IPS DF 19.7 (cell line): Measurements from ENCODE around the gene GRID2.

Experiments
- DNase-seq: peaks from one replicate; pipeline ENCODE4 v3.0.0-alpha.2; 2013; ENCODE audit warnings: low read depth, low spot score

Gene GRID2

DNA sequence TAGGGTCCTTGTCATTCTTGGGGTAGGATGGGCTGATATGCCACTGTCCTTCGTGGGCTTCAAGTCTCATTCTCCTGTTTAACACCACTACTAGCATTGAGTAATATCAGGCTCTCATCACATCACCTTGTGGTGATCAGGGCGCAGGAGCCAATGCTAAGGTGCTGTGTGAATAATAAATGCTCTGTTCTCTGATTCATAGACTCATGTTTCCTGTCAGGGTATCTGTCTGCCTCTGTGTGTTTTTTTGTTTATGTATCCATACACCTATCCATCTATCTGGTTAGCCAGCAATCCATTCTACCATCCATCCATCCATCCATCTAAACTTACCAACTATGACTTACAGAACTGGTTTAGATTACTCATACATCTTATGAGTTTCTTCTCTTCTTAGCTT lies 999.7 kb downstream of the GRID2 start:
- no peak for DNase-seq

DNA sequence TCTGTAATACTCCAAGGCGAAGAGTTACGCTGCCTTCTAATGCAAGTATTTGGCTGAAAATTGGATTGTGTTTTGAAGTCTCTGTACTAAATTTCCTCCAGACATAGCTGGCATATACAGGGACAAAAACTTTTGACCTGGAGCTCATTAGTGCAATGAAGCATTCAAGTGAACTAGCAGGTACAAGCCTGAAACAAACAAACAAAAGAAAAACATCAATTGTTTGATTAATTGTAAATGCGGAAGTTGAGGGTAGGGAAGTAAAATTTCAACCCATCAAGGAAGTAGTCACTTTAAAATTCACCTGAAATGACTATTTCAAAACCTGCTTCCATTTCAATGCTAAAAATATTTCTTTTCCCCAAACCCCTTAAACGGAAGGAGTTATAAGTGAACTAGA lies 1008.5 kb downstream of the GRID2 start:
- DNase-seq, result no peak

DNA sequence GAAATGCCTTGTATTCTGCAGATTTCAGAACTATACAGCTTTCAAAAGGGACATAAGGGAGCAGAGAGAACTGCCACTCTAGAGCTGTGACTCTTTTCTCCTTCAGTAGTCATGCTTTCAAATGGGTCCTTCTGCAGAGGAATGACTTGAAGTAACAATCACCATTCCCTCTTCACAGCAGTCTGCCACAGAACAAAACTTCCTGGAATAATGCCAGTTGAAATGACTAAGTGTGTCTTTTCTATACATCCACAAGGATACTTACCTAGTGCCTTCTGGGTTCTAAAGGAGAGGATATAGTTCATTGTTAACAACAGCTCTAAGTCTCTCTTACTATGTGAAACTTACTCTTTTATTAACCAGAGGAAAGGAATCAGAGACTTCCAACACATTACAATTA lies 1009.4 kb downstream of the GRID2 start:
- no peak for DNase-seq

DNA sequence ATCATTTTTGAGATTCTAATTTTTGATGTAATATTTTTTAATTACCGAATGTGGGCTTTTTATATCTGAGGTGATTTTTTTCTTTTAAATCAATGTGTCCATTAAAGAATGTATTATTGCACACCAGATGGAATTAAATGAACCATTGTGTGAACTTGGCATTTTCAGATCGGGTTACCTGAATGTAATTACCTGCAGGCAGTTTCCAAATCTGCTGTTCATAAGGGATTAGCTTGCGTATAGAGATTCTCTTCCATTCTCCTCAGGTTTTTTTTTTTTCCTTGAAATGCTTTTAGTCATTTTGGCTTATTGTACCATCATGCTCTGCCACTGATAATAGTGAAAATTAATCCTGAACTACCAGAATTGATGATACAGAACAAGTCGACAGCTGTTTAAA lies 1013.3 kb downstream of the GRID2 start:
- DNase-seq, result no peak

DNA sequence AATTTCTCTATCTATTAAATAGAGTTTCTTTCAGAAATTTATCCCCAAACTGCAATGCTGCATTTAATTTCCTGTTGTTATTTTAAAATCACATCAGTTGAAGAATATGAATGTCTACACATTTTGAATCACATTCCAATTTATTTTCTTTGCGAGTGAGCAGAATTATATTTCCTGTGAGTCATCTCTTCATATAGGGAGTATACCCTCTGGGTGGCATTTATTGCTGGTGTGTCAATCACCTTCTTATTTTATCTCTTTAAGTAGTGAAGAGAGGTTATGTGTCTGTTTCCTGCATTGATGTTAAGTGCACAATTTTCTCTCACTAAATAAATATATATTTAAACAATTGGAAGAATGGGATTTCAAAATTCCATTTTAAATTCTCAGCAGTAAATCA lies 1013.8 kb downstream of the GRID2 start:
- no peak for DNase-seq

DNA sequence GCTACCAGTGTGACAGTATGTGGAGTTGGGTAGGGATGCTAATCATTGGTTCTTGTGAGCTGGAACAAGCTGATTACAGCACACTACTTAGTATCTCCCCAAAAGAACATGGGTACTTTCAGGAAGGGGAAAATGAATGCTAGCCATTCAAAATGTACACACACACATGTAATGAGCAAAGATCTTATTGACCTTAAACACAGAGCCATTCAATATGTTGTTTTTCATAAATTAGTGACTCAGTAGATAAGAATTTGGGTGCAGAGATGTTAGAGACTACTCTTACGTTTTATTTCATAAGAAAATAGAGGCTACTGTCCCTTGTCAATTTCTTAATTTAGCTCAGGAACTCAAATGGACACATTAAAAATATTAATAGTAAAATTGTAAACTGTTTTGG lies 1015.3 kb downstream of the GRID2 start:
- no peak for DNase-seq

DNA sequence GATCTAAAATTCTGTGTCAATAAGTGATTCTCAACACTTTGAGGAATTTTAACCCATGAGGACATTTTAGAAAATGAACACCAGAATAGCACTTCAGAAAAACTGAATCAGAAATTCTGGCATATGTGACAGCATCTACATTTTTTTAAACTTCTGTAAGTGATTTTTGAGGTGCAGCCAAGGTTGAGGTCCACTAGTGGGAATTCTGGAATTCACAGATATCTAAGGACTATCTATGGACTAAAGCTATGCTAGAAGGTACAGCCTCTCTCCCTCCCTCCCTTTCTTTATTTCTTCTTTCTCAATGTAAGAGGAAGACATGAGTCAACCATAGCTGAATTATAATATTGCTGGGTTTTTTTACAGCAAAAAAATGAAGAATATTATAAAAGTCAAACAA lies 1016.6 kb downstream of the GRID2 start:
- DNase-seq, result no peak

DNA sequence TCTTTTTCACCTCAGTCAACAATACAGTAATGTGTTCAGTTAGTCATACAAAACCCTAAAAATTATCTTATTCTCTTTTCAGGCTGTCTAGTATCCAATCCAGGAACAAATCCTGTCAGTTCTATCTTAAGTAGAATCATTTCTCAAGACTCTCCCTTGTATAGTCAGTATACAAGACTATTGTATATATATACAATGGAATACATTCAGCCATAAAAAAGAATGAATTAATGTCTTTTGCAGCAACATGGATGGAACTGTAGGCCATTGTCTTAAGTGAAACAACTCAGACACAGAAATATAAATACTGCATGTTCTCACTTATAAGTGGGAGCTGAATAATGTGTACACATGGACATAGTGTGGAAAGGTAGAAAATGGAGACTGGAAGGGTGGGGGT lies 1023.6 kb downstream of the GRID2 start:
- DNase-seq, result no peak

DNA sequence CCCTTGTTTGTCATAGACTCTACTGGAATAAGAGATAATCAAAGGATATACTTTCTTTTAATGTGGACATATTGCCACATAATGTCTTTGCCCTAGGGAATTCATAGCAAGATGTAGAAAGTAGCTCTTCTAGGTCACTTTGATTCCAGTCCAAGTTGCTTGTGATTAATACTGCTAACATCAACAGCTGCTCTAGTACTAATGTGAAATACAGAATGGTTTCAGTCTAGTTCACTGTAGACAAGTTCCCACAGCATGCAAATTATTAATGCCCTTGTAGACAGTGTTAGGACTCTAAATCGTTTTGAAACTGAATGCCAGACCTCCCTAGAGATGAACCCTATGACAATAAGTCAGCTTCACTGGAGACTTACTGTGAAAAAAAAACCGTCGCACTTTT lies 1030.2 kb downstream of the GRID2 start:
- DNase-seq, result no peak

DNA sequence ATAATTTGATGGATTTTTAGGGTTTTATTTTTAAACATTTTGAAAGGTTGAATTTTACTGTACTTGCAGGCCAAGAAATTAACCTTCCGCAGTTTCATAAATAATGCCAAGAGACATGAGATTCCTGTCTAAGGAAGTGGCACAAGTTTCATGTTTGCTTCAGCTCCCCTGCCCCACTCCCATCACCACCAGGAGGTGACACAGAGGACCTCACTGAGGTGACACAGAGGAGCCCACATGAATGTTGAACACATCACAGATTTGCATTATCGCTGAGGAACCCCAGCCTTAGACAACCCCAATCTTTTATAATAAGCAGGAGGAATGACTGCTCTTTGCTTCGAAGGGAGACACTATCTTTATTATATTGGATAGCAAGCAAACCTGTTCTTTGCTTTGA lies 1033.4 kb downstream of the GRID2 start:
- DNase-seq, result no peak

DNA sequence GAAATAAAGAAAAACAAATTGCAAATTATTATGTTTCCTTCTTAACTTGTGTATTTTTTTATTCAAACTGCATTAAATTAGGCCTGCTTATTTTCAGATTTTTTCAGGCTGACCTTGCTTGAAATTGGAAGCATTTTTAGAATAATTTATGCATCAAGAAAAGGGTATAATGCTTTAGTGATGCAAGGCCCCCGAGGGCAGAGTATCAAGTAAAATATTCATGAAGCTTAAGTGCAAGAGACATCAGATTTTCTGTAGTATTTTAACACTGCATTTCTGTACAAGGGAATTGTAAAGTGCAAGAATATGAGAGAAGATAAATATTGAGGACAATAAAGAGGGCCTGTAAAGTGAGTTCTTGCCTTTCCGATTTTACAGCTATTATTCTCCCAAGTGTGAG lies 1039.0 kb downstream of the GRID2 start:
- no peak for DNase-seq

DNA sequence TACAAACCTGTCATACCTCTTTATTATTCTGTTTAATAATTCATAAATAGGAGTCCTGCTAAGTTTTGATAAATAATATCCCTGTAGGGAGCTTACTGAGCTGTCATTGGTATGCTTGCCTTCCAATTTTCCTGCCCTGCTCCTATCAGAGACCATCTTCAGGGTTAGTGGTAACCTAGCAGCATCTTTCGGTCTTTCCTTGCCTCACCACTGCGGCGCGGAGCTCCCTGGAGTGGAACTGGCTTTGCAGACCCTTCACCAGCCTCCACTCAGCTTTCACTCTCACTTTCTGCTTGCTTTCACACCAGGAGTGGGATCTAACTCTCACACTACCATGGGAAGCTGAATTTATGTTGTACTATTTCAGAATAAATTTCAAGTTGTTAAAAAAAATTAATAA lies 1043.1 kb downstream of the GRID2 start:
- no peak for DNase-seq

DNA sequence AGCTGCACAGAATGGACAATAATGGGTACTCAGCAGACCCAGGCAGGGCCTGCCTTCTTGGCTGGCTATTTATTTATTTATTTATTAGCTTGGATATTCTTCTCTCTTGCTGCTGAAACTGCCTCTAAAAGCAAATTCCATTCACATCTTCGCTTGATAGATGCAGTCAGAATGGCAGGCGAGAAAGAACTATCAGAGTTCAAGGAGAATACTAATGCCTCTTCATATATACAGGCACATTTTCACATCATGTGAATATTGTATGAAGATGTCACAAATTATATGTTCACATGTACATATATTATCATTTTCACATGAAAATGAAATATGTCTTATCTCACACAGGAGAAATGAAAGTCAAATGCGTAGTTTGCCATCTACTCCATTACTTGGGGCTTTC lies 1045.1 kb downstream of the GRID2 start:
- no peak for DNase-seq

DNA sequence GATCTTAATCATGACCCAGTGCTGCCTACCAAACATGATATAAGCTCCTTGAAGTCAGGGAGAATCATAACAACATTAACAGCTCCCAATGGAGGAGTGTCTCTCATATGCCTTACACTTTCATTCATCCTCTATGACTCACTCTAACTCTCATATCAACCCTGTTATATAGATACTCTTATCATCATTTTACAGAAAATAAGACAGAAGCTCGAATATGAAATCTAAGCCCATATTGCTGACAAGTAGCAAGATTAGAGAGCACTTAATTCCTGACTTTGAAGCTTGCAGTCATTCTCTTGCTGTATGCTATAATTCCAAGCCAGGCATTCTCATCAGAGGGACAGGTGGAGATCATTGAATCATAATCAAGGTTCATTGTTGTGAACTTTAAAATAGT lies 1048.1 kb downstream of the GRID2 start:
- DNase-seq, result no peak

DNA sequence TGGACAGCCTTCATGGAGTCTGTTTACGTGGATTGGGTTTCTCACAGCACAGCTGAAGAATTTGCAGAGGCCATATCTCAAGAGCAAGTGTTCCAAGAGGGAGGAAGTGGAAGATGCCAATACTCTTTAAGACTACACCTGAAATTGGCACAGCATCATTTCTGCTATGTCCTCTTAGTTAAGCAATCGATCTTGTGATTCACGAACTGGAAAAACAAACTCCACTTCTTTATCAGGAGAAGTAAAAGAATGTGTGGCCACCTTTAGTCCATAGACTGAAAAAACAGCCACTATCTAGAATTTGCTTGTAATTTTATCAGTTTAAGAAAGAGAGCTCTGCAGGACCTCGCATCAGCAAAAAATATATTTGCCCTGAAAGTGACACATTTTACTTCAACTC lies 1051.6 kb downstream of the GRID2 start:
- DNase-seq, result no peak

DNA sequence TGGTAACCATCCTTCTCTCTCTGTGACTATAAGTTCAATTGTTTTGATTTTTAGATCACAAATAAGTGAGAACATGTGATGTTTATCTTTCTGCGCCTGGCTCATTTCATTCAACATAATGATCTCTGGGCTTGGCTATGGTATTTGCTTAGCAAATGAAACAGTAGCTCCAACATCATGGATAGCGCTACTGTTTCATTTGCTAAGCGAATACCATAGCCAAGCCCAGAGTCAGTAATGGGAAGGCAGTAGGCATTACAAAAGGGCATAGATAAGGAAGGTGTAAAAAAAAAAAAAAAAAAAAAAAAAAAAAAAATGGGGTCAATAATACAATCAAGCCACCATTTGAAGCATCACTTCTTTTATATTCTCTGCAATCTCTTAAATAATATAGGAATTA lies 1055.8 kb downstream of the GRID2 start:
- no peak for DNase-seq

DNA sequence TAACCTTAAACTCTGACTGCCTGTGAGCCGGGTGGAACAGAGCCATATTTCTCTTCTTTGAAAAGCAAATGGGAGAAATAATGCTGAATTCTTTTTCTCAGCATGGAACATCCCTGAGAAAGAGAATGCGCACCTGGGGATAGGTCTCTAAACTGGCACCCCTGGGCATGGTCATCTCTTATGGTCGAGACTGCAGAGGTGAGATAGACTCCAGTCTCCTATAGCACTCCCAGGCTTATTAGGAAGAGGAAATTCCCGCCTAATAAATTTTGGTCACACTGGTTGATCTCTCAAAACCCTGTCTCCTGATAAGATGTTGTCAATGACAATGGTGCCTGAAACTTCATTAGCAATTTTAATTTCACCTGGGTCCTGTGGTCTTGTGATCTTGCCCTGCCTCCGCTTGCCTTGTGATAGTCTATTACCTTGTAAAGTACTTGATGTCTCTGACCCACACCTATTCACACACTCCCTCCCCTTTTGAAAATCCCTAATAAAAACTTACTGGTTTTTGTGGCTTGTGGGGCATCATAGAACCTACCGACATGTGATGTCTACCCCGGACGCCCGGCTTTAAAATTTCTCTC lies 1062.5 kb downstream of the GRID2 start:
- peak; percentile 25 for DNase-seq

DNA sequence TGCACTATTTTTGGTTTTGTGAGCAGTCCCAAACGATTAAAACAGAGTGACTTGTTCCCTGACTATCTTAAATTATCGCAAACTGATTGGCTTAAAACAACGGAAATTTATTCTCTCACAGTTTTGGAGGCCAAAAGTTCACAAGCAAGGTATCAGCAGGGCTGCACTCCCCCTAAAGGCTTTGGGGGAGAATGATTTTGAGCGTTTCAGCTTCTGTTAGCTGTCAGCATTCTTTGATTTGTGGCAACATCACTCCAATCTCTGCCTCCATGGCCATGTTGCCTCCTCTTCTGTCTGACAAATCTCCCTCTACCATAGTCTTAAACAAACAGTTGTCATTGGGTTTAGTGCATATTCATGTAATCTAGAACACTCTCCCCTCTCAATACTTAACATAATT lies 1065.2 kb downstream of the GRID2 start:
- no peak for DNase-seq

DNA sequence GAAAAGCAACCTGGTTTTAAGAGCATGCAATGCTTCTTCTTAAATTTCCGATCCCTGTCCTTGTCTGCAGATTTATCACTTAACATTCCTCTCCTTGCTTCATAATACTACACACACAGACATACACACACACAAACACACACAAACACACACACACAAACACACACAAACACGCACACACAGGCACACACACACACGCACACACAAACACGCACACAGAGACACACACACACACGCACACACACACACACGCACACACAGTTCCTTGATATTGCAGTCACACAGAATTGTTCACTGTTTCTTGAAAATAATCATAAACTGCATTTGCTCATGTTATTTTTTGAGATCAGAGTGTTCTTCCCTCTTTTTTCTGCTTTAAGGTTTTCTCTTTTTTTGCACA lies 1066.5 kb downstream of the GRID2 start:
- DNase-seq, result no peak

DNA sequence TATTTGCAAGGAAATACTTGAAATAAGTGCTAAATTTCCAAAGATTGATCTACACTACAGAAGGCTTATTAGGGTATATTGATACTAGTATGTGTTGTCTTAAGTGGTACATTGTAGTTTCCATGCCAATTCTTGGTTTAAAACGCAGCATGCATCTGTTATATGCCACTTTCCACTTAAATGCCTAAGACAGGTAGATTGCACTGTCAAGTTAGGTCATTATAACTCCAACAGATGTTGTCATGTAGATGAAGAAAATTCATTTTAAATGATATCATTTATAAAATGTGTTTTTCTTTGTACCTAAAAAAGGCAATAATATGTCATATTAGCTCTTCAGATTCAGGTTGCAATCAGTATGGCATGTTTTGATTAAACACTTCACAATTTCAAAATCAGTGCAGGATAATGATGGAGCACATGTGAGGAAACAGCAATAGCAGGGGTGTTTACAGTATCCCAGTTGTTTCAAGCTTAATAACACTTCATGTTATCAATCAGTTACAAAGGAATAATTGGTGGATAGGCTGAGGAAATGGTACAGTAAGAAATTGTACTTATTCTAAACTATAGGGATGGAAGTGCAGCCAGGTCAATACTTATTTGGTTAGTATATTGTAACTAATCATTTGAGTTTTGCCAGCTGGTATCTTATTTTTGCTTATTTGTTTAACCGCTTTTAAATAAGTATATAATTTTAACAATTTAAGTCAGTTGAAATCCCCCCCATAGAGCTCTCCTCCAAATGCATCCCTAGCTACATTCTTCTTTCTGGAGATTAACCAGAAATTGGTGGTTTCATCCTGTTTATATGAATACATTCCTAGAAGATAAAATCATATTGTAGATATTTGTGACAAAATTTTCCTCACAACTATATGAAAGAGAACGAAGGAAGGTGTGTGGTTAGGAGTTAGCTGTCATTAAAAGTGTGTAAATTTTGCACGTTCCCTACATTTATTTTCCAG lies 1070.4 kb downstream of the GRID2 start:
- DNase-seq, result no peak

DNA sequence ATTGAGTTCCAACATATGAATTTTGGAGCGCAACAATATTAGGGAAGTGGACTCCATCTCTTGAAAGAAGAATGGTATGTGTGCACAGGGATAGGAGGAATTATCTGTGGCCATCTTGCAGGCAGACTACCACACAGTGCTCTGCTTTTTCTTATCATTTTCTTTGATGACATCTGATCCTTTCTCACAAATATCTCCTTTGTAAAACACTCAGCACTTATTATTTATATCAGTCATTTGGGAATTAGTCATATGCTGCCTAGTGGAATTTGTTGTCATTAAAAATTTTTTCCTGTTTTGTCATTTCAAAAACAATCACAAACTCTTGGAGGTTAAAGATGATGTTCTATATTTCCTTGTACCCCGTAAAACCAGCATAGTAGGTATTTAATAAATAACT lies 1080.5 kb downstream of the GRID2 start:
- DNase-seq, result no peak

DNA sequence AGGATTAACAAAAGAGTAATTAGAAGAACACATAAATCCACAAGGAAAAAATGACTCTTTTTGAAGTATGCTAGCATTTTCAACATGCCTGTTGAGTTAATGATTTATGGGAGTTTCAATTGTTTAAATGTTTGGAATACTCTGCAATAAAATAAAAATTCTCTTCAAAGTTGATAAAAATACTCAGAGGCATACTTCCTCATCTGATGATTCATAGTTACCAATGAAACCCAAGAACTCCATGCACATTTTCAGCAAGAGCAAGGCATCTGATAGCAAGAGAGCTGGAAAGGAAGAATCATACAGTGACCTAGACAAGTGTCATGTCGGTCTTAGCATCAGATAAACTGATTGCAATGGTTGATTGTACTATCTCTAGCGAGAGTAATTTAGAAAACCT lies 1081.1 kb downstream of the GRID2 start:
- no peak for DNase-seq

DNA sequence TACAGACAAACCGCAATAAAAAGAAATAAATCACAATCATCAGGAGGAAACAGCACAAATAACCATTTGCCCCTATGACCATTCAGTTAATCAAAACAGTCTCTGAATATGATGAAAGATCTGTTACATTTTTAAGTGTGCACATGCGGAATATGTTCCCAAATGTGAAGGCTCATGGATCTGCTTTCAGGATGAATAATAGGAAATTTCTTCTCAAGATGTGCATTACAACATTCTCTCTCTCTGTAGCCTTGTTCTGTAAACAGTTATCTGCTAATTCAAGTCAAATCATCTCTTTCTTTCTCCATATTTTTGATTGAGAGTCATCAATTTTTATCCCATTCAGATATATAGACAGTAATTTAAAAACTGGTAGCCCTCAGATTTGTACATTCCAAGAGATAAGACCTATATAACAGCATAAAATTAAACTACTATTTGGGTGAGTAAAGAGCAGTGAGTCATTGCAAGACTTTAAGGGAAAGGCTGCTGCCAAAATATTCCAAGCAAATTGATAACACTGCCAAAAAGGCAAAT lies 1090.8 kb downstream of the GRID2 start:
- DNase-seq, result no peak
